NCI-H2029 treated with DMSO at 0.1 percent for 48 hours (cell line): ENCODE results near the gene DIS3.
A peak's percentile ranks its signal among the peaks of the same experiment; 100 is the strongest.
"Not testable (repeated sequence)": the region's sequence is repeated elsewhere in the genome, so short reads cannot be mapped to it uniquely, and the experiment has no call there.

Experiments used
- DNase-seq: peaks from one replicate; lab custom pipeline; 2025; lab: John Stamatoyannopoulos, UW

Gene DIS3

DNA sequence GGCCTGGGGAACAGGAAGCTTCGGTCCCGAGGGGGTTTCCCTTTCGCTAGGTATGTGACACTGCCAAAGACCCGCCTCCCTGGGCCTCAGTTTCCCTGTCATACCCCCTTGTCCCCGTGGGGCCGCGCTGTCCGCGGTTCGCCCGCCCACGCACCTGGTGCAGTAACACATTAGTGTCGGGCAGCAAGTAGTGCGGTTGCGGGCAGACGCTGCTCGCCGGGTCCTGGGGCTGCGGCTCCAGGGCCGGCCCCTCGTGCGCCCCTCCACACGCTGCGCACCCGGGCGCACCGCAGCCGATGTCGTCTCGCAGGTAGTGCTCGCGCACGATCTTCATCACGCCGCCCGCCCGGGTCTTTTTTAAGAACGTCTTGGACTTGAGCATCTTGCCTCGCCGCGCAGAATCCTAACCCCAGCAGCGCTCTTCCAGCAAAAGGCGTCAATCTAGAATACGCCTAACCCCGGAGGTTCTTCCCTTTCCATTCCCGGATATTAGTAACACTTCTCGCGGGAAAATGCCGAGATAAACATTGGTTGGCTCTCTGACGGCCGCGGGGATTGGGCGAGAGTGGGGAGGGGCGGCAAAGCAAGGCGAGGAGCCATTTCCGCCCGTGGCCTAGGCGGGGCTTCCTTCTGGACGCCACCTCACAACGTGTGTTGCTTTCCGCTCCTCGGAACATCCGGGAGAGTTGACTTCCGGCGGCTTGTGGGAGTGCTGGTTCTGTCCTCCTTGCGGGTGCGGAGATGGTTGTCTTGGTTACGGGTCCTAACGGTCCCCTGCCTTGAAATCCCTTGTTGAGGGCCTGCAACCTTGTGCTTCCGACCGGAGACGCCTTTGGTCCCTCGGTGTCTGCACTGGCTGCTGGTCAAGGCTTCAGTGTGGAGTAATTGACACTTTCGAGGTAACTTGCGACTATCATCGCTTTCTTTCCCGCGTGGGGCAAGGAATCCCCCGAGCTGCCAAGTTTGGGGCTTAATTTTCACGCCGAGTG, at the start of gene DIS3, which contains the start of gene PIBF1:
TSS of gene DIS3 (minus strand) at position 450 of the 989 bp plus-strand sequence. CDS start at position 382, 68 bp downstream.
TSS of gene PIBF1 (plus strand) at position 683 of the 989 bp plus-strand sequence. CDS start 1,337 bp downstream, outside the sequence.
- DNase-seq, result peak; percentile 77

GRCh38 chr13:72823724-72824123, 42.0 kb upstream of the DIS3 start:
- DNase-seq, result no peak

GRCh38 chr13:72823081-72823480, 41.4 kb upstream of the DIS3 start:
- no peak for DNase-seq

DNA sequence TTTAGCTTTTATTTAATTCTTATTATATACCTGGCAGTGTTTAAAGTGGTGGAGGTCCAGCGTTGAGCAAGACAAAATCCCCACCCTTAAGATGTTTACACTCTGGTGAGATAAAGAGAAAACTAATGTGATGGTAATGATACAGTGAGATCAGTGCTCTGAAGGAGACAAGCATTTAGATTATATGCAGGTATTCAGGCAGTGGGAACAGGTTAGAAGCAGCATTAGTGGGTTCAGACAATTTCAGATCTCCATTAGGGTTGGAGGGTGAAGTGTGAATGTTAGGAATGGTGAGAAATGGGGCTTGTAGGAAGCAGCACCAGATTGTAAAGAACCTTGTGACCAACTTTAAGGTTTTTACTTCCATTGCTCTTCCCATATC, 39.2 kb upstream of the DIS3 start:
- no peak for DNase-seq

GRCh38 chr13:72820156-72820897, 38.6 kb upstream of the DIS3 start:
- no peak for DNase-seq

DNA sequence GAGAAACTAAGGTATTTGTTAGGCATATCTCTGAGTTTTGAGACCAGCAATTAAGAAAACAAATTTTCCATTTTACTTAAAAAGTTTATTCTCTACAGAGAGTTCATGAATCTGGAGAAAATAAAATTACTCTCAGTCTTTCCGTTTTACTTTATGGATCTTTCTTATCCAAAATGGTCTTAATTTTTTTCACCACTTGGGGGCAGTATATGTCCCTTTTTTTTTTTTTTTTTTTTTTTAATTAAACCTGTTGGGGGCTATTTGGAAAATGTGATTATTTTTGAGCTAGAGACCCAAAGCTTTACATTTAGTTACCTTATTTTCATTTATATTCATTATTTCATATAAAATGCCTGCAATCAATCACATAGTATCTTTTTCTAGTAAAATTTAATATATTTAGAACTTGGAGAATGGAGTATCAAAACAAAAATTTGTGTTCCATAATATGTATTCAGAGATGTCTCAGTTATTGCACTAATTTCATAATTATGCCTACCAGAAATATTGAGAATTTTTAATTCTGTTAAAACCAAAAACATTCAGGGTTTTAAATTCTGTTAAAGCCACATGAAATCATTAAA, 27.3 kb upstream of the DIS3 start:
- no peak for DNase-seq

DNA sequence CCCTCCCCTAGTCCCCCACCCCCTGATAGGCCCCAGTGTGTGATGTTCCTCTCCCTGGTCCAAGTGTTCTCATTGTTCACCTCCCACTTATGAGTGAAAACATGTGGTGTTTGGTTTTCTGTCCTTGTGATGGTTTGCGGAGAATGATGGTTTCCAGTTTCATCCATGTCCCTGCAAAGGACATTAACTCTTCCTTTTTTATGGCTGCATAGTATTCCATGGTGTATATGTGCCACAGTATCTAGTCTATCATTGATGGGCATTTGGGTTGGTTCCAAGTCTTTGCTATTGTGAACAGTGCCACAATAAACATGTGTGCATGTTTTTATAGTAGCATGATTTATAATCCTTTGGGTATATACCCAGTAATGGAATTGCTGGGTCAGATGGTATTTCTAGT, 24.8 kb upstream of the DIS3 start:
- not testable (repeated sequence) for DNase-seq

GRCh38 chr13:72805676-72806346, 24.1 kb upstream of the DIS3 start:
- no peak for DNase-seq

DNA sequence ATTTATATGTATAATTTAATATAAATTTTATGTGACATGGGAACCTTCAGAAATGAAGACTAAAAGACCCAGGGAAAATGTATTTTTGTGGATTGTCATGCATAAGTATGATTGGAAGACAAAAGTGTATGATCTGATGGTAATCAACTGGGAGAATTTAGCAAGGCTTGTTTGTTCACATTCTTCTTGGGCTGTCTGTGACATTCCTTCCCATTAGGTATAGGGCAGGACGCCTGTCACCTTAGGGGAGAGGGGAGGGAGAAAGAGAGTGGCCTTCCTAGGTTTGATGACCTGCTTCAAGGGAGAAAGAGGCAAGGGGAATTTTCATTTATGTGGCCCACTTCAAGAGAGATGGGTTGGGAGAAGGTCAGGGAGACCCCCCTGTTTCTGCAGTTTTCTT, 22.6 kb upstream of the DIS3 start:
- DNase-seq, result no peak

DNA sequence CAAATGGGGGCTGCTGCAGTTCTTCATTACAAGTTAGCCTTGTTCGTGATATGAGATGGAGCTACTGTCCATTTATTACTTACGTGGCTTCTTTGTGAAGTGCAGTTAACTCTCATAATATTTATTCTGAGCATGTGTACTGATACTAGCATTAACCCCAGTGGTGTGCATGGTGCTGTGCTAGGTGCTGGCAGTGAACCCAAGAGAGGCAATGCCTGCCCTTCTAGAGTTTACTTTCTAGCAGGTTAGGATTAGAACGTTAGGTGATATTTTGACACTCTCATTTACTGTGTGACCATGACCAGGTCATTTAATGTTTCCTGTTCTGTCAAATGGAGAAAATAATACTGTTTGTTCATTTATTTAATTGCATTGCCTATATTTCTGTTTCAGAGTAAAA, 17.1 kb upstream of the DIS3 start:
- no peak for DNase-seq

DNA sequence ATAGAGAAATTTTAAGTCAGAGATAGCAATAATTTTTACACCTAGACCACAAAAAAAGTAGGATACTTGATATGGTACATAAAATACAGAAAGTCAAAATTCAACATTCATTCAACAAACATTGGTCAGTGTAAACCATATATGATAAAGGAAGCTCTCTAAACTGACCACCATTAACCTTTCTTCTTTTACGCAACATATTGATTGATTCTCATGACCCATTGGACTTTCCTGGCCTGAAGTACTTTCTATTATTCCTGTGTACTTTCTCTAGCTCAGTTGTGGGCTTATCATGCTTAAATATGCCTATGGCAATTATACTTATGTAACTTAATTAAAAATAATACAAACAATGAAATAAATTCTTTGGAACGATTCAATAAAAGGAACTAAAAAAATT, 10.9 kb upstream of the DIS3 start:
- DNase-seq, result no peak

- DNase-seq, result no peak
These were observed 7.1 kb upstream of the DIS3 start for GRCh38 chr13:72788831-72789230.

GRCh38 chr13:72784679-72785078, 3.0 kb upstream of the DIS3 start:
- not testable (repeated sequence) for DNase-seq

DNA sequence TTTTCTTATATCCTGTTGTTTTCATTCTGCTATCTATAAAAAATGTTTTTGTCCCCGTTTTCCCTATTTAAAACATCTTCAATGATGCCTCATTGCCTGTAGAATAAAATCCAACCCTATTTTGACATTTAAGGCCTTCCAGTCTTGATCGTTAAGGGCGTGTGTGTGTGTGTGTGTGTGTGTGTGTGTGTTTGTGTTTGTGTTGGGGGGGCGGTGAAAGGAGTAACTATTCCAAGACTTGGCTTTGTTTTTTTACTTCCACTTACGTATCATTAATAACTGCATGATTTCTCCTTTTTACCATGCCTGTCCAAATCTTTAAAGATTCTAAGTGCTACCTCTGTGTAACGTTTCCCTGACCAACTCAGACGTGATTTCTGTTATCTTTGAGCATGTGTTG, 1.0 kb upstream of the DIS3 start:
- DNase-seq, result no peak

DNA sequence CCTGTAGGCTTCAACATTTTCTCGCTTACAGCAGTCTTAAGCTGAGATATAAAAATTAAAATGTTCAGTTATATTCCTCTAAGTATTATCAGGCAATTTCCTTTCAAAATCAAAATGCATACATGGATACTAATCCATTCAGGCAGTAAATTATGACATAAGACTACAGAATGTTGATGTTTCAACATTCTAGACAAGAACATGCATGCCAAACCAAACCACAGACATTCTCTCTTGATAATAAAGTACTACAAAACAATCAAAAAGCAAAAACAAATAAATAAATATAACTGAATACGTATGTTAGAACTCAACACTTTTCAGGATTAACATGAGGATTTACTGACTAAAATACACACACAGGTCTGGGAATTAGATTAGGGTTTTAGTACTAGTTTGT, 7.7 kb downstream of the DIS3 start:
- no peak for DNase-seq

GRCh38 chr13:72763411-72763810, 18.3 kb downstream of the DIS3 start:
- DNase-seq, result no peak

- DNase-seq, result no peak
These were observed 21.5 kb downstream of the DIS3 start for GRCh38 chr13:72760189-72760588.

- no peak for DNase-seq
These were observed 23.7 kb downstream of the DIS3 start for GRCh38 chr13:72757792-72758535.

- no peak for DNase-seq
These were observed 27.6 kb downstream of the DIS3 start for GRCh38 chr13:72754111-72754510.

DNA sequence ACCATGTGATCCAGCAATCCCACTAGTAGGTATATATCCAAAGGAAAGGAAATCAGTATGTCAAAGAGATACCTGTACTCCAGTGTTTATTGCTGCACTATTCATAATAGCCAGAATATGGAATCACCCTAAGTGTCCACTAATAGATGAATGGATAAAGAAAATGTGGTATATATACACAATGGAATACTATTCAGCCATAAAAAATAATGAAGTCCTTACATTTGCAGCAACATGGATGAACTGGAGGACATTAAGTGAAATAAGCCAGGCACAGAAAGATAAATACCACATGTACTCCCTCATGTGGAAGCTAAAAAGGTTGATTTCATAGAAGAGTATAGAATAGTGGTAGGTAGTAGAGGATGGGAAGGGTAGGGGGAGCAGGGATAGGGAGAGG, 30.5 kb downstream of the DIS3 start:
- DNase-seq, result no peak

DNA sequence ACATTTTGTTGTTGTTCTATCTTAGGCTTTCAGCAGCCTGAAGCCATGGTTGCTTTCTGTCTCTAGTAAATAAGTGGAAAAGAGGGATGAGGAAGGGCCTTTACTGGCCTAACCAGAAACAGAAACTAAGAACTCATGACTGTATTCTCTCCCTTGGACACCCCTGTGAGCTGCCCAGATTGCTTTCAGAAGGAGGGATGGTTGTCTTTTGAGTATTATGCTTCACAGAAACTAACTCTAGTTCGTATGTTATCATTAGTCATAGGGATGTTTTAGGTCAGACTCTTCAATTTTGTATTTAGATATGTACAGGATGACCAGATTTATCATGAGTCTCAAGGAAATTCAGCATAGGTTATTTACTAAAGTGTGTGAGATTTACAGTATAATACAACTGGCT, 36.4 kb downstream of the DIS3 start:
- no peak for DNase-seq
